Astrocyte (in vitro differentiated cells and primary cell): ENCODE data around the gene ZNF346. TPM values are rescaled to one million over a fixed set of nuclear protein-coding genes. Genes with fewer than 3 reads are reported as not detected.

Experiments used
- DNase-seq: peaks from one replicate; pipeline ENCODE4 v3.0.0-alpha.2; 2010; ENCODE audit warnings: low read depth
- FAIRE-seq: peaks from 2 replicates; lab custom pipeline; 2011; peaks lifted over from hg19 to GRCh38; lab: Jason Lieb, UNC
- H2AFZ ChIP-seq: 2 replicates; pipeline ENCODE4 v1.6.0; 2012; ENCODE audit warnings: low read depth, low read length, inconsistent platforms
- H3K27ac ChIP-seq: 2 replicates; pipeline ENCODE4 v1.5.1; 2011; ENCODE audit warnings: low read depth, low read length, inconsistent platforms
- H3K27me3 ChIP-seq: 2 replicates; pipeline ENCODE4 v1.6.0; 2011; ENCODE audit warnings: low read length, inconsistent platforms; ENCODE audit not compliant: insufficient read depth
- H3K36me3 ChIP-seq: 2 replicates; pipeline ENCODE4 v1.5.1; 2011; ENCODE audit warnings: low read length, inconsistent platforms; ENCODE audit not compliant: insufficient read depth
- H3K4me1 ChIP-seq: 2 replicates; pipeline ENCODE4 v1.5.1; 2011; ENCODE audit warnings: low read length, inconsistent platforms; ENCODE audit not compliant: insufficient read depth
- H3K4me2 ChIP-seq: 2 replicates; pipeline ENCODE4 v1.6.0; 2012; ENCODE audit warnings: low read length, inconsistent platforms
- H3K4me3 ChIP-seq: 2 replicates; pipeline ENCODE4 v1.5.1; 2011; ENCODE audit warnings: low read depth, mild to moderate bottlenecking, low read length, inconsistent platforms; ENCODE audit not compliant: insufficient read depth
- H3K79me2 ChIP-seq: 2 replicates; pipeline ENCODE4 v1.6.0; 2012; ENCODE audit warnings: mild to moderate bottlenecking, low read length, inconsistent platforms; ENCODE audit not compliant: insufficient read depth
- H3K9ac ChIP-seq: 2 replicates; pipeline ENCODE4 v1.6.0; 2012; ENCODE audit warnings: mild to moderate bottlenecking, low read length, inconsistent platforms
- H3K9me3 ChIP-seq: 2 replicates; pipeline ENCODE4 v1.5.1; 2012; ENCODE audit warnings: low read depth, mild to moderate bottlenecking, low read length, inconsistent platforms; ENCODE audit not compliant: insufficient read depth
- H4K20me1 ChIP-seq: 2 replicates; pipeline ENCODE4 v1.6.0; 2012; ENCODE audit warnings: low read length, inconsistent platforms; ENCODE audit not compliant: insufficient read depth
- H3K27ac Mint-ChIP-seq: one replicate; pipeline ENCODE4 v1.8.0; 2021; ENCODE audit warnings: mild to moderate bottlenecking, mixed read lengths; ENCODE audit not compliant: unreplicated experiment
- H3K27me3 Mint-ChIP-seq: one replicate; pipeline ENCODE4 v1.8.0; 2021; ENCODE audit warnings: low read depth, mixed read lengths; ENCODE audit not compliant: unreplicated experiment
- H3K36me3 Mint-ChIP-seq: one replicate; pipeline ENCODE4 v1.8.0; 2021; ENCODE audit warnings: low read depth, mixed read lengths; ENCODE audit not compliant: unreplicated experiment
- H3K4me1 Mint-ChIP-seq: one replicate; pipeline ENCODE4 v1.8.0; 2021; ENCODE audit warnings: low read depth, mixed read lengths; ENCODE audit not compliant: unreplicated experiment
- H3K4me3 Mint-ChIP-seq: one replicate; pipeline ENCODE4 v1.8.0; 2021; ENCODE audit warnings: mild to moderate bottlenecking, moderate library complexity, mixed read lengths; ENCODE audit not compliant: unreplicated experiment
- H3K9me3 Mint-ChIP-seq: one replicate; pipeline ENCODE4 v1.8.0; 2021; ENCODE audit warnings: mild to moderate bottlenecking, mixed read lengths; ENCODE audit not compliant: unreplicated experiment
- CTCF ChIP-seq: IDR thresholded peaks from 2 replicates; pipeline ENCODE4 v1.5.1; 2011; ENCODE audit warnings: low read depth, mild to moderate bottlenecking, inconsistent platforms, low read length, moderate library complexity; ENCODE audit not compliant: insufficient read depth
- EZH2 ChIP-seq: IDR thresholded peaks from 2 replicates; pipeline ENCODE4 v1.6.1; 2012; ENCODE audit warnings: mild to moderate bottlenecking, low read length, inconsistent platforms; ENCODE audit not compliant: insufficient read depth
- total RNA-seq: library from RNA; stranded (reverse); gene quantifications from 2 replicates; pipeline ENCODE4 v1.2.1, GENCODE V29; 2021

Gene ZNF346
- total RNA-seq, 1 donor from 2014 or later = 13.8 TPM

GRCh38 chr5:177117441-177118045, 95.0 kb downstream of the ZNF346 start:
- no peaks in the 10 kb centered on the region for H3K9me3 ChIP-seq
- Mint-ChIP-seq H3K36me3 (peaks cover 1% of the 10 kb centered on the region), H3K4me1 (no peaks in the 10 kb centered on the region), H3K27me3 (peaks cover 10% of the 10 kb centered on the region), H3K9me3 (no peaks in the 10 kb centered on the region), H3K4me3 (no peak overlapping the region), H3K27ac (no peak overlapping the region)
- H3K27ac ChIP-seq = no peak overlapping the region
- no peaks in the 10 kb centered on the region for H3K36me3 ChIP-seq
- peaks cover 4% of the 10 kb centered on the region for H3K4me1 ChIP-seq
- H3K79me2 ChIP-seq = no peaks in the 10 kb centered on the region
- no peaks in the 10 kb centered on the region for H3K27me3 ChIP-seq
- DNase-seq = no peak
- no peak for FAIRE-seq
- no peak overlapping the region for H3K9ac ChIP-seq
- no peak for TF ChIP-seq CTCF
- TF ChIP-seq EZH2 = no peak
- H4K20me1 ChIP-seq = peaks cover 1% of the 10 kb centered on the region
- H3K4me3 ChIP-seq = no peak overlapping the region
- no peak overlapping the region for H3K4me2 ChIP-seq
- H2AFZ ChIP-seq = peak overlapping the region; percentile 93

- H3K9me3 Mint-ChIP-seq = no peaks in the 10 kb centered on the region
- no peaks in the 10 kb centered on the region for H3K4me1 Mint-ChIP-seq
- H3K9ac ChIP-seq = no peak overlapping the region
- TF ChIP-seq EZH2 (no peak), CTCF (no peak)
- no peak overlapping the region for H3K27ac Mint-ChIP-seq
- H2AFZ ChIP-seq = no peak overlapping the region
- H3K4me2 ChIP-seq = no peak overlapping the region
- no peak for FAIRE-seq
- H3K4me3 ChIP-seq = no peak overlapping the region
- no peak overlapping the region for H3K27ac ChIP-seq
- H4K20me1 ChIP-seq = no peaks in the 10 kb centered on the region
- no peaks in the 10 kb centered on the region for H3K79me2 ChIP-seq
- no peaks in the 10 kb centered on the region for H3K9me3 ChIP-seq
- no peaks in the 10 kb centered on the region for H3K36me3 Mint-ChIP-seq
- no peak for DNase-seq
- no peaks in the 10 kb centered on the region for H3K36me3 ChIP-seq
- H3K4me3 Mint-ChIP-seq = no peak overlapping the region
- H3K27me3 Mint-ChIP-seq = peaks cover 7% of the 10 kb centered on the region
- no peaks in the 10 kb centered on the region for H3K4me1 ChIP-seq
- no peaks in the 10 kb centered on the region for H3K27me3 ChIP-seq
These were observed 100.1 kb downstream of the ZNF346 start for GRCh38 chr5:177122566-177122965.

GRCh38 chr5:177123789-177124485, 101.4 kb downstream of the ZNF346 start:
- Mint-ChIP-seq H3K36me3 (no peaks in the 10 kb centered on the region), H3K9me3 (no peaks in the 10 kb centered on the region), H3K27me3 (peaks cover 8% of the 10 kb centered on the region), H3K4me1 (no peaks in the 10 kb centered on the region), H3K27ac (no peak overlapping the region), H3K4me3 (no peak overlapping the region)
- Histone ChIP-seq H3K4me2 (no peak overlapping the region), H3K27ac (no peak overlapping the region), H2AFZ (no peak overlapping the region), H3K27me3 (no peaks in the 10 kb centered on the region), H3K36me3 (no peaks in the 10 kb centered on the region), H3K4me1 (no peaks in the 10 kb centered on the region), H4K20me1 (no peaks in the 10 kb centered on the region), H3K9ac (no peak overlapping the region), H3K79me2 (no peaks in the 10 kb centered on the region), H3K4me3 (no peak overlapping the region), H3K9me3 (no peaks in the 10 kb centered on the region)
- FAIRE-seq (no peak), DNase-seq (no peak)
- TF ChIP-seq CTCF = no peak
- no peak for TF ChIP-seq EZH2
